Fibroblast of pulmonary artery (primary cell): ENCODE data around the gene CAMK2B.

Experiments
- DNase-seq: peaks from one replicate; pipeline ENCODE4 v3.0.0-alpha.2; 2010; ENCODE audit warnings: low read depth
- H3K4me3 ChIP-seq: replicated peaks from 2 replicates; pipeline ENCODE4 v1.5.1; 2011; ENCODE audit warnings: low read depth, mild to moderate bottlenecking, control low read depth, low read length, moderate library complexity
- CTCF ChIP-seq: IDR thresholded peaks from 2 replicates; pipeline ENCODE4 v1.5.1; 2011; ENCODE audit warnings: mild to moderate bottlenecking, control low read depth, low read length, inconsistent platforms; ENCODE audit errors: missing control alignments

Gene CAMK2B

GRCh38 chr7:44282601-44283171 is 42.7 kb downstream of the CAMK2B start:
- TF ChIP-seq CTCF: no peak
- DNase-seq: no peak
- H3K4me3 ChIP-seq: no peak overlapping the region

- TF ChIP-seq CTCF: no peak
- no peak overlapping the region for H3K4me3 ChIP-seq
- no peak for DNase-seq
Measured at GRCh38 chr7:44281811-44282600, 43.4 kb downstream of the CAMK2B start.

DNA sequence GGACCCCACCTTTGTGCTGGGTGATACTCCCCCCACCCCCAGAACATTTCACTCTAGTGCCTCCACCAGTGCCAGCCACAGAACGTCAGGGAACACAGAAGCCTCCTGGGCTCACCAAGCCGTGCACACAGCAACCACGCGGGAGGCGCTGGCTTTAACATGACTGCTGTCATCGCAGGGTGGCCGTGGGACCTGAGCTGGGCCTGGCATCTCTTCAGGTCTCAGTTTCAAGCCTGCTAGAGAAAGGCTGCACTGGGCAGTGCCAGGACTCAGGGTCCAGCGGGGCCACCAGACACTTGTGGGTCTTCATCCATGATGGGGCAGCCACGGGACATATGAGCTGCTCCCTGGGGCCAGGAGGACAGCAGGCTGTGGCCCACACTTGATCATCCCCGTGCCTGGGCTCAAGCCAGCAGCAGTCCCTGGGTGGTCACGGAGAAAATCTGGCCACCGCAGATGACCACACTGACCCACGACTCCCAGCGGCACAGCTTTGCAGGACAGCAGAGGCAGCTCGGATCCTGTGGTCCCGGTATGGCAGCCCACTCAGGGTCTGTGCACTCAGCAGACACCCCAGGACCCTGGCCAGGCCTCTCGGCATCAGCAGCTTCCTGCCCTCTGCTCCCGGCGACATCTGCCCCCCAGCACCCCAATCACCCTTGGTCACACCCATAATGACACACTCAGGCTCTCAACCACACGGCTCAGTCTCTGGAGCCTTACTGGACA is 44.2 kb downstream of the CAMK2B start:
- DNase-seq: no peak
- TF ChIP-seq CTCF: no peak
- no peak overlapping the region for H3K4me3 ChIP-seq

GRCh38 chr7:44280636-44280992 is 44.8 kb downstream of the CAMK2B start:
- no peak for DNase-seq

GRCh38 chr7:44279731-44280505 is 45.5 kb downstream of the CAMK2B start:
- H3K4me3 ChIP-seq: no peak overlapping the region
- DNase-seq: no peak
- TF ChIP-seq CTCF: no peak

More at GRCh38 chr7:44280636-44280992, 44.8 kb downstream of the CAMK2B start:
- no peak for TF ChIP-seq CTCF
- no peak overlapping the region for H3K4me3 ChIP-seq

- H3K4me3 ChIP-seq: no peak overlapping the region
- no peak for DNase-seq
- TF ChIP-seq CTCF: no peak
Measured at GRCh38 chr7:44279286-44279685, 46.1 kb downstream of the CAMK2B start.
